ENCODE measurements around the gene SHISA4. TPM values are rescaled to one million over a fixed set of nuclear protein-coding genes. Genes with fewer than 3 reads are reported as not detected.

SHISA4 gene
- total and polyA plus RNA-seq, 2 of the 8 experiments (the other 6 are each of a cell fraction or from before 2014, with no cell fraction given) = 7.8 to 28.9 TPM

- TF ChIP-seq CTCF (IDR thresholded peaks at IDR 0.05; ENCODE audit: control extremely low read depth in 1 of 3, insufficient read depth in 1 of 3, low read depth in 1 of 3, low read length in 3 of 3) = no peak
- TF ChIP-seq JUN (IDR thresholded peaks at IDR 0.05; ENCODE audit: low read depth, low read length) = no peak
- no peak for TF ChIP-seq ASH2L (IDR thresholded peaks at IDR 0.05; ENCODE audit: low read length)
- TF ChIP-seq SP2 (IDR thresholded peaks at IDR 0.05; ENCODE audit: low read length) = no peak
- TF ChIP-seq RXRA (IDR thresholded peaks at IDR 0.05; ENCODE audit: insufficient read depth, low read depth, low read length) = no peak
- TF ChIP-seq E2F6 (IDR thresholded peaks at IDR 0.05) = no peak
Observed at GRCh38 chr1:201840490-201840889, 48.2 kb upstream of the SHISA4 start (continued).

Measured in H1 (cell line).